HepG2 (cell line): Measurements from ENCODE around the gene ETV6. TPM values are rescaled to one million over a fixed set of nuclear protein-coding genes. Genes with fewer than 3 reads are reported as not detected.

Experiments
- ATAC-seq: fragments of 200-7000 bp; cut with Tn5 transposase; 3 replicates; pipeline ENCODE4 v1.9.1; 2020; ENCODE audit warnings: mild to moderate bottlenecking, moderate library complexity
- BruUV-seq: library from RNA; stranded (reverse); fragments of 400-500 nt; replicated peaks from 2 replicates; lab custom pipeline; 2021; lab: Mats Ljungman, UMichigan
- CTCF ChIA-PET: fragments of 300-600 bp; formaldehyde crosslinking; extraction: SDS; loops from one replicate; lab custom pipeline; 2021; ENCODE audit warnings: low total read pairs, inconsistent platforms, low intra/inter-chr PET ratio; lab: Yijun Ruan, JAX
- POLR2A ChIA-PET: fragments of 350-600 bp; sonication (Branson Sonifier 250); formaldehyde crosslinking; loops from one replicate; lab custom pipeline; 2020; ENCODE audit warnings: antibody characterized with exemption, inconsistent platforms; lab: Yijun Ruan, JAX
- DNase-seq: peaks from one replicate; pipeline ENCODE4 v3.0.0-alpha.2; 2015; ENCODE audit warnings: low spot score
- FAIRE-seq: peaks from 3 replicates; lab custom pipeline; 2011; peaks lifted over from hg19 to GRCh38; lab: Jason Lieb, UNC
- H2AFZ ChIP-seq: one replicate; pipeline ENCODE4 v1.6.1; 2011; ENCODE audit warnings: low read length, inconsistent platforms
- H3K27ac ChIP-seq: fragments of 300-600 bp; 3 replicates; pipeline ENCODE4 v1.8.0; 2011; ENCODE audit warnings: mixed run types, mild to moderate bottlenecking, mixed read lengths, low read length, inconsistent platforms; ENCODE audit not compliant: insufficient read depth; ENCODE audit errors: extremely low read length
- H3K27me3 ChIP-seq, 2 experiments: fragments of 200-600 bp in 1 of 2; 2 replicates in 1 of 2; 3 replicates in 1 of 2; pipeline versions ENCODE4 v1.6.0 to v1.8.0; 2011; ENCODE audit warnings: low read length in 2 of 2, mild to moderate bottlenecking in 2 of 2, moderate library complexity in 2 of 2, inconsistent platforms in 1 of 2; ENCODE audit not compliant: insufficient read depth in 2 of 2, control insufficient read depth in 1 of 2
- H3K36me3 ChIP-seq, 2 experiments: fragments of 200-600 bp in 1 of 2; replicated peaks in 1 of 2; 2 replicates in 1 of 2; 3 replicates in 1 of 2; pipeline versions ENCODE4 v1.5.1 to v1.8.0; 2011; ENCODE audit warnings: low read length in 2 of 2, inconsistent platforms in 1 of 2; ENCODE audit not compliant: insufficient read depth in 2 of 2, control insufficient read depth in 1 of 2
- H3K4me1 ChIP-seq: 2 replicates; pipeline ENCODE4 v1.5.1; 2012; ENCODE audit warnings: low read length, inconsistent platforms; ENCODE audit not compliant: insufficient read depth
- H3K4me2 ChIP-seq: 2 replicates; pipeline ENCODE4 v1.6.0; 2011; ENCODE audit warnings: low read depth, low read length, inconsistent platforms
- H3K4me3 ChIP-seq, 3 experiments: fragments of 200-600 bp in 1 of 3; sonication (generic), shearing (Covaris generic) in 1 of 3; replicated peaks in 1 of 3; 2 replicates each; pipeline ENCODE4 v1.5.1; 2011 to 2016; ENCODE audit warnings: low read length in 3 of 3, inconsistent platforms in 2 of 3, low read depth in 2 of 3, mild to moderate bottlenecking in 2 of 3, control low read depth in 1 of 3, mixed read lengths in 1 of 3; ENCODE audit not compliant: insufficient read depth in 1 of 3
- H3K79me2 ChIP-seq: one replicate; pipeline ENCODE4 v1.6.1; 2011; ENCODE audit warnings: low read length, inconsistent platforms; ENCODE audit not compliant: insufficient read depth
- H3K9ac ChIP-seq: 2 replicates; pipeline ENCODE4 v1.6.0; 2011; ENCODE audit warnings: mild to moderate bottlenecking, low read depth, low read length, inconsistent platforms; ENCODE audit not compliant: insufficient read depth
- H3K9me3 ChIP-seq: 2 replicates; pipeline ENCODE4 v1.5.1; 2012; ENCODE audit warnings: mild to moderate bottlenecking, low read length
- H4K20me1 ChIP-seq: 2 replicates; pipeline ENCODE4 v1.6.0; 2011; ENCODE audit warnings: inconsistent platforms, mild to moderate bottlenecking, low read length, moderate library complexity; ENCODE audit not compliant: insufficient read depth
- ATAD3A ChIP-seq: sonication (generic); formaldehyde crosslinking; IDR thresholded peaks from 2 replicates; pipeline ENCODE4 v1.4.0; 2020; ENCODE audit warnings: missing genetic modification reagents
- CSRNP2 ChIP-seq: sonication (generic); formaldehyde crosslinking; conservative IDR thresholded peaks from 2 replicates; pipeline ENCODE4 v1.8.0; 2022; ENCODE audit warnings: low read depth, missing genetic modification reagents
- GLI4 ChIP-seq: sonication (generic); formaldehyde crosslinking; IDR thresholded peaks from 2 replicates; pipeline ENCODE4 v1.5.1; 2020; ENCODE audit warnings: missing genetic modification reagents, mild to moderate bottlenecking, moderate library complexity, borderline replicate concordance
- HMG20A ChIP-seq: IDR thresholded peaks from 2 replicates; pipeline ENCODE4 v1.6.1; 2016; ENCODE audit warnings: borderline replicate concordance
- HOXA7 ChIP-seq: sonication (generic); formaldehyde crosslinking; IDR thresholded peaks from 2 replicates; pipeline ENCODE4 v1.8.1; 2022; ENCODE audit warnings: mild to moderate bottlenecking, missing genetic modification reagents, moderate library complexity
- LCORL ChIP-seq, 2 experiments: fragments of 450-650 bp in 1 of 2; sonication (generic) in 1 of 2; formaldehyde crosslinking in 1 of 2; IDR thresholded peaks; 2 replicates each; pipeline versions ENCODE4 v1.5.0 to v1.6.1; 2017 to 2020; ENCODE audit warnings: antibody characterized with exemption in 1 of 2, missing genetic modification reagents in 1 of 2
- MAFK ChIP-seq, 2 experiments: IDR thresholded peaks in 1 of 2; conservative IDR thresholded peaks in 1 of 2; 2 replicates each; pipeline ENCODE4 v1.6.1; 2011; ENCODE audit warnings: improper control_type of control experiment in 2 of 2, low read length in 2 of 2
- MXI1 ChIP-seq: IDR thresholded peaks from 3 replicates; pipeline ENCODE4 v1.6.1; 2012; ENCODE audit warnings: low read depth, low read length, inconsistent platforms, borderline replicate concordance
- PHB2 ChIP-seq: fragments of 450-650 bp; IDR thresholded peaks from 2 replicates; pipeline ENCODE4 v1.6.1; 2018; ENCODE audit not compliant: partially characterized antibody
- SP140L ChIP-seq: sonication (generic); formaldehyde crosslinking; IDR thresholded peaks from 2 replicates; pipeline ENCODE4 v1.4.0; 2020; ENCODE audit warnings: missing genetic modification reagents, borderline replicate concordance
- ZNF251 ChIP-seq: sonication (generic); formaldehyde crosslinking; IDR thresholded peaks from 2 replicates; pipeline ENCODE4 v1.9.0; 2021; ENCODE audit warnings: mild to moderate bottlenecking, missing genetic modification reagents
- ZNF292 ChIP-seq: sonication (generic); formaldehyde crosslinking; IDR thresholded peaks from 2 replicates; pipeline ENCODE4 v1.8.1; 2022; ENCODE audit warnings: mild to moderate bottlenecking, low read depth, missing genetic modification reagents, borderline replicate concordance
- ZNF468 ChIP-seq: sonication (generic); formaldehyde crosslinking; IDR thresholded peaks from 2 replicates; pipeline ENCODE4 v1.8.0; 2022; ENCODE audit warnings: mild to moderate bottlenecking, moderate library complexity, missing genetic modification reagents
- ZNF510 ChIP-seq: sonication (generic); formaldehyde crosslinking; IDR thresholded peaks from 2 replicates; pipeline ENCODE4 v1.4.0; 2020; ENCODE audit warnings: low read depth, mild to moderate bottlenecking, missing genetic modification reagents
- ZNF530 ChIP-seq: sonication (generic); formaldehyde crosslinking; IDR thresholded peaks from 2 replicates; pipeline ENCODE4 v1.5.0; 2020; ENCODE audit warnings: low read depth, mild to moderate bottlenecking, missing genetic modification reagents
- ZNF562 ChIP-seq: sonication (generic); formaldehyde crosslinking; IDR thresholded peaks from 2 replicates; pipeline ENCODE4 v1.8.0; 2022; ENCODE audit warnings: missing genetic modification reagents, borderline replicate concordance
- ZNF589 ChIP-seq: sonication (generic); formaldehyde crosslinking; conservative IDR thresholded peaks from 2 replicates; pipeline ENCODE4 v1.8.0; 2022; ENCODE audit warnings: mild to moderate bottlenecking, moderate library complexity, missing genetic modification reagents
- ZNF672 ChIP-seq: sonication (generic); formaldehyde crosslinking; IDR thresholded peaks from 2 replicates; pipeline ENCODE4 v1.8.1; 2022; ENCODE audit warnings: missing genetic modification reagents
- ZNF704 ChIP-seq: sonication (generic); formaldehyde crosslinking; IDR thresholded peaks from 2 replicates; pipeline ENCODE4 v1.8.1; 2023; ENCODE audit warnings: mild to moderate bottlenecking, inconsistent platforms, moderate library complexity, missing genetic modification reagents, borderline replicate concordance
- WGBS: methylation state at CpG from one replicate; pipeline ENCODE4 v1.1.6; 2017; ENCODE audit warnings: low lambda C conversion rate; 5-methylcytosine and 5-hydroxymethylcytosine counted together
- in situ Hi-C: cut with HindIII; loops from 2 replicates; pipeline ENCODE4 v1.10.0; 2017; ENCODE audit warnings: low pct_unique_long_range_greater_than_20kb; ENCODE audit not compliant: extremely low pct_ligation_motif_present
- intact Hi-C: fragments of 100-400 bp; cut with micrococcal nuclease; formaldehyde crosslinking; loops from one replicate; pipeline ENCODE4 v1.10.0; 2022; ENCODE audit not compliant: unreplicated experiment
- polyA plus RNA-seq, 8 experiments: library from polyadenylated mRNA; depleted of rRNA in 3 of 8; stranded (reverse) in 7 of 8; unstranded in 1 of 8; fragments of >200 nt; fragmentation: Illumina TruSeq in 4 of 8; extraction: Trizol in 4 of 8; gene quantifications; 2 replicates each; pipeline versions ENCODE4 v1.2.1 to v1.2.3, GENCODE V29; 2011 to 2016; ENCODE audit warnings: low read depth in 4 of 8, missing spikeins in 1 of 8, mixed read lengths in 1 of 8; ENCODE audit not compliant: insufficient read depth in 1 of 8
- total RNA-seq, 5 experiments: library from RNA; depleted of rRNA; stranded (reverse); fragments of >200 nt; fragmentation: Illumina TruSeq; extraction: Trizol; gene quantifications; 2 replicates each; pipeline ENCODE4 v1.2.3, GENCODE V29; 2016; ENCODE audit warnings: low read depth in 1 of 5

ETV6 gene
- total and polyA plus RNA-seq, 2 of the 13 experiments (the other 11 are each of a cell fraction or from before 2014, with no cell fraction given): 2.2 to 3.0 TPM

GRCh38 chr12:11738450-11738849, 89.0 kb downstream of the ETV6 start:
- Histone ChIP-seq H2AFZ (no peak overlapping the region), H3K9ac (no peak overlapping the region), H3K4me3 (no peak overlapping the region), H3K9me3 (no peaks in the 10 kb centered on the region), H3K4me1 (no peaks in the 10 kb centered on the region), H3K4me2 (no peak overlapping the region), H3K27me3 (no peaks in the 10 kb centered on the region), H3K27ac (no peak overlapping the region), H4K20me1 (no peaks in the 10 kb centered on the region), H3K79me2 (no peaks in the 10 kb centered on the region), H3K36me3 (no peaks in the 10 kb centered on the region)
- ChIA-PET POLR2A (no interaction called here), CTCF (no interaction called here)
- BruUV-seq: no TSS peak
- FAIRE-seq (no peak), ATAC-seq (no peak), DNase-seq (no peak)
- 81% methylated on average over 6 of the region's 6 CpGs for WGBS
- intact Hi-C loops (loop anchor here (5.0 kb wide), 1 partner anchor 449 kb away; no protein-coding TSS in a partner anchor), in situ Hi-C loops (no loop called here)
- TF ChIP-seq PHB2 (no peak), SP140L (CRISPR knock-in tag) (no peak), ZNF562 (CRISPR knock-in tag) (no peak), CSRNP2 (no peak), ATAD3A (CRISPR knock-in tag) (no peak), ZNF510 (CRISPR knock-in tag) (no peak), LCORL (IDR thresholded peaks at IDR 0.05) (no peak), LCORL (CRISPR knock-in tag; IDR thresholded peaks at IDR 0.05) (no peak), ZNF672 (CRISPR knock-in tag) (no peak), ZNF589 (CRISPR knock-in tag) (no peak), GLI4 (CRISPR knock-in tag) (no peak), ZNF704 (CRISPR knock-in tag) (no peak), HOXA7 (CRISPR knock-in tag) (no peak), MXI1 (no peak), MAFK (conservative IDR thresholded peaks at IDR 0.05 in 1 of 2, IDR thresholded peaks at IDR 0.05 in 1 of 2; ENCODE audit: low read length in 2 of 2) (no peak), ZNF292 (no peak), ZNF251 (CRISPR knock-in tag) (no peak), HMG20A (CRISPR knock-in tag) (no peak), ZNF530 (CRISPR knock-in tag) (no peak), ZNF468 (no peak)
